H9 (cell line): Measurements from ENCODE around the gene SDHB. TPM values are rescaled to one million over a fixed set of nuclear protein-coding genes. Genes with fewer than 3 reads are reported as not detected.

Experiments used
- DNase-seq: peaks from one replicate; pipeline ENCODE4 v3.0.0-alpha.2; 2017
- H2AFZ ChIP-seq: one replicate; pipeline ENCODE4 v1.6.1; 2013; ENCODE audit warnings: mild to moderate bottlenecking, low read length, control low read depth, moderate library complexity
- H2AK5ac ChIP-seq: 2 replicates; pipeline ENCODE4 v1.6.1; 2013; ENCODE audit warnings: low read length, control low read depth, mixed read lengths; ENCODE audit not compliant: insufficient read length
- H2BK120ac ChIP-seq: one replicate; pipeline ENCODE4 v1.6.1; 2013; ENCODE audit warnings: low read depth, mild to moderate bottlenecking, low read length, control low read depth, inconsistent platforms; ENCODE audit not compliant: poor library complexity, severe bottlenecking
- H2BK12ac ChIP-seq: 2 replicates; pipeline ENCODE4 v1.6.1; 2013; ENCODE audit warnings: low read length, control low read depth, mixed read lengths, low read depth; ENCODE audit not compliant: insufficient read length
- H2BK15ac ChIP-seq: 2 replicates; pipeline ENCODE4 v1.6.1; 2013; ENCODE audit warnings: low read depth, low read length, control low read depth
- H2BK20ac ChIP-seq: one replicate; pipeline ENCODE4 v1.6.1; 2013; ENCODE audit warnings: low read depth, mild to moderate bottlenecking, low read length, control low read depth, inconsistent platforms; ENCODE audit not compliant: poor library complexity, severe bottlenecking
- H2BK5ac ChIP-seq: 2 replicates; pipeline ENCODE4 v1.6.1; 2013; ENCODE audit warnings: low read length, control low read depth, mixed read lengths; ENCODE audit not compliant: insufficient read length
- H3K14ac ChIP-seq: 2 replicates; pipeline ENCODE4 v1.6.1; 2013; ENCODE audit warnings: low read length, control low read depth; ENCODE audit not compliant: insufficient read depth
- H3K18ac ChIP-seq: 2 replicates; pipeline ENCODE4 v1.6.1; 2013; ENCODE audit warnings: low read depth, mild to moderate bottlenecking, mixed read lengths, low read length, control low read depth; ENCODE audit not compliant: insufficient read length
- H3K23ac ChIP-seq: 2 replicates; pipeline ENCODE4 v1.6.1; 2013; ENCODE audit warnings: low read length, control low read depth, mixed read lengths, low read depth; ENCODE audit not compliant: insufficient read length
- H3K23me2 ChIP-seq: 2 replicates; pipeline ENCODE4 v1.6.1; 2013; ENCODE audit warnings: low read depth, mild to moderate bottlenecking, mixed read lengths, low read length, control low read depth; ENCODE audit not compliant: insufficient read length, poor library complexity, severe bottlenecking
- H3K27ac ChIP-seq: 2 replicates; pipeline ENCODE4 v1.5.1; 2013; ENCODE audit warnings: low read length, control low read depth, mixed read lengths, low read depth; ENCODE audit not compliant: insufficient read length
- H3K27me3 ChIP-seq: 2 replicates; pipeline ENCODE4 v1.6.1; 2013; ENCODE audit warnings: low read length, control low read depth, inconsistent platforms; ENCODE audit not compliant: insufficient read depth
- H3K4ac ChIP-seq: 2 replicates; pipeline ENCODE4 v1.6.1; 2013; ENCODE audit warnings: low read depth, mild to moderate bottlenecking, control low read depth, inconsistent platforms, low read length, moderate library complexity
- H3K4me1 ChIP-seq: 2 replicates; pipeline ENCODE4 v1.6.1; 2013; ENCODE audit warnings: low read length, control low read depth, inconsistent platforms; ENCODE audit not compliant: insufficient read depth
- H3K4me2 ChIP-seq: 2 replicates; pipeline ENCODE4 v1.6.1; 2013; ENCODE audit warnings: low read length, control low read depth, mixed read lengths; ENCODE audit not compliant: insufficient read length, insufficient read depth
- H3K56ac ChIP-seq: 2 replicates; pipeline ENCODE4 v1.6.1; 2013; ENCODE audit warnings: low read depth, mild to moderate bottlenecking, mixed read lengths, low read length, control low read depth; ENCODE audit not compliant: insufficient read length
- H3K79me1 ChIP-seq: 2 replicates; pipeline ENCODE4 v1.6.1; 2013; ENCODE audit warnings: low read depth, mild to moderate bottlenecking, moderate library complexity, low read length, control low read depth, inconsistent platforms; ENCODE audit not compliant: insufficient read depth, poor library complexity, severe bottlenecking
- H3K79me2 ChIP-seq: 2 replicates; pipeline ENCODE4 v1.6.1; 2013; ENCODE audit warnings: low read length, control low read depth, inconsistent platforms; ENCODE audit not compliant: insufficient read depth
- H3K9ac ChIP-seq: 2 replicates; pipeline ENCODE4 v1.6.1; 2013; ENCODE audit warnings: low read length, control low read depth, mixed read lengths; ENCODE audit not compliant: insufficient read length; ENCODE audit errors: extremely low read depth
- H3K9me3 ChIP-seq: one replicate; pipeline ENCODE4 v1.6.1; 2013; ENCODE audit warnings: low read depth, low read length, inconsistent platforms; ENCODE audit not compliant: control insufficient read depth
- H3T11ph ChIP-seq: one replicate; pipeline ENCODE4 v1.6.1; 2013; ENCODE audit warnings: mild to moderate bottlenecking, low read length, control low read depth, inconsistent platforms
- H4K20me1 ChIP-seq: one replicate; pipeline ENCODE4 v1.6.1; 2013; ENCODE audit not compliant: control insufficient read depth, insufficient read length, insufficient read depth
- H4K5ac ChIP-seq: 2 replicates; pipeline ENCODE4 v1.6.1; 2013; ENCODE audit warnings: low read depth, mild to moderate bottlenecking, mixed read lengths, low read length, control low read depth; ENCODE audit not compliant: insufficient read length
- H4K8ac ChIP-seq: replicated peaks from 2 replicates; pipeline ENCODE4 v1.6.1; 2013; ENCODE audit warnings: low read length, control low read depth, mixed read lengths, low read depth; ENCODE audit not compliant: insufficient read length
- H4K91ac ChIP-seq: 2 replicates; pipeline ENCODE4 v1.6.1; 2013; ENCODE audit warnings: low read depth, mild to moderate bottlenecking, moderate library complexity, mixed read lengths, low read length, control low read depth; ENCODE audit not compliant: insufficient read length
- H3K27ac Mint-ChIP-seq, 3 experiments: 2 replicates in 2 of 3; 3 replicates in 1 of 3; pipeline ENCODE4 v1.8.0; 2020 to 2021; ENCODE audit warnings: mixed read lengths in 3 of 3, mild to moderate bottlenecking in 1 of 3, moderate library complexity in 1 of 3
- H3K27me3 Mint-ChIP-seq: 2 replicates; pipeline ENCODE4 v1.8.0; 2021; ENCODE audit warnings: low read depth, mild to moderate bottlenecking, moderate library complexity, mixed read lengths
- H3K36me3 Mint-ChIP-seq, 3 experiments: 2 replicates in 2 of 3; 3 replicates in 1 of 3; pipeline ENCODE4 v1.8.0; 2020 to 2021; ENCODE audit warnings: low read depth in 3 of 3, mixed read lengths in 3 of 3; ENCODE audit not compliant: insufficient read depth in 1 of 3
- H3K4me1 Mint-ChIP-seq, 2 experiments: 2 replicates each; pipeline ENCODE4 v1.8.0; 2020; ENCODE audit warnings: mixed read lengths in 2 of 2
- H3K4me3 Mint-ChIP-seq, 2 experiments: 2 replicates in 1 of 2; 3 replicates in 1 of 2; pipeline ENCODE4 v1.8.0; 2020 to 2021; ENCODE audit warnings: mild to moderate bottlenecking in 2 of 2, mixed read lengths in 2 of 2, moderate library complexity in 1 of 2
- H3K9me3 Mint-ChIP-seq, 2 experiments: 2 replicates in 1 of 2; 3 replicates in 1 of 2; pipeline ENCODE4 v1.8.0; 2020; ENCODE audit warnings: mild to moderate bottlenecking in 2 of 2, mixed read lengths in 2 of 2, moderate library complexity in 1 of 2
- WGBS: extraction: QIAGEN DNeasy Blood & Tissue Kit; methylation state at CpG from one replicate; pipeline ENCODE4 v1.1.7; 2013; ENCODE audit warnings: missing lambda C conversion rate, low lambda C conversion rate, mixed read lengths; ENCODE audit not compliant: insufficient read length; ENCODE audit errors: extremely low coverage; 5-methylcytosine and 5-hydroxymethylcytosine counted together
- total RNA-seq: library from RNA; stranded (reverse); gene quantifications from 2 replicates; pipeline ENCODE4 v1.2.1, GENCODE V29; 2021
- TF ChIP-seq, protein P1 (sequence below): fragments of 200-600 bp; sonication (generic); conservative IDR thresholded peaks from 3 replicates; pipeline ENCODE4 v1.8.0; 2021; ENCODE audit warnings: antibody characterized with exemption, mild to moderate bottlenecking

SDHB gene
- total RNA-seq, 1 experiment from 2014 or later, result 77.5 TPM

DNA sequence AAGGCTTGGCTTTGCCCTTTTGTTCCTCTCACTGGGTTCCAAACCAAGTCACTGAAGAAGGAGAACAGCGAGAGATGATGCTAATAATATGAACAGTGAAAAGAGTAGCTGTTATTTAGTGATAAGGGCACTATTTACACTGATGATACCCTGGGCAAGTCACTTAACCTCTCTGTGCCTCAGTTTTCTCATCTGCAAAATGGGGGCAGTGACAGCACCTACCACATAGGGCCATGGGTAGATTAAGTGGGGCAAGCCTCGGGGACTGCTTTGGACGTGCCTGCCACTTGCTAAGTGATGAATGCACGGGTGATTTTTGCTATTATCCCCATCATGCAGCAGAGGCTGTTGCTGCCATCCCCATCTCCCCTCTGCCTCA, 51.3 kb downstream of the SDHB start:
- H2BK15ac ChIP-seq, result no peak overlapping the region
- H3K27me3 Mint-ChIP-seq, result no peaks in the 10 kb centered on the region
- TF ChIP-seq, protein P1, sequence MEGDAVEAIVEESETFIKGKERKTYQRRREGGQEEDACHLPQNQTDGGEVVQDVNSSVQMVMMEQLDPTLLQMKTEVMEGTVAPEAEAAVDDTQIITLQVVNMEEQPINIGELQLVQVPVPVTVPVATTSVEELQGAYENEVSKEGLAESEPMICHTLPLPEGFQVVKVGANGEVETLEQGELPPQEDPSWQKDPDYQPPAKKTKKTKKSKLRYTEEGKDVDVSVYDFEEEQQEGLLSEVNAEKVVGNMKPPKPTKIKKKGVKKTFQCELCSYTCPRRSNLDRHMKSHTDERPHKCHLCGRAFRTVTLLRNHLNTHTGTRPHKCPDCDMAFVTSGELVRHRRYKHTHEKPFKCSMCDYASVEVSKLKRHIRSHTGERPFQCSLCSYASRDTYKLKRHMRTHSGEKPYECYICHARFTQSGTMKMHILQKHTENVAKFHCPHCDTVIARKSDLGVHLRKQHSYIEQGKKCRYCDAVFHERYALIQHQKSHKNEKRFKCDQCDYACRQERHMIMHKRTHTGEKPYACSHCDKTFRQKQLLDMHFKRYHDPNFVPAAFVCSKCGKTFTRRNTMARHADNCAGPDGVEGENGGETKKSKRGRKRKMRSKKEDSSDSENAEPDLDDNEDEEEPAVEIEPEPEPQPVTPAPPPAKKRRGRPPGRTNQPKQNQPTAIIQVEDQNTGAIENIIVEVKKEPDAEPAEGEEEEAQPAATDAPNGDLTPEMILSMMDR, result no peak
- H4K8ac ChIP-seq, result no peak overlapping the region
- no peak overlapping the region for H4K5ac ChIP-seq
- H3K27me3 ChIP-seq, result no peaks in the 10 kb centered on the region
- no peak overlapping the region for H3K56ac ChIP-seq
- H2BK5ac ChIP-seq, result no peak overlapping the region
- H3K9me3 Mint-ChIP-seq, result no peaks in the 10 kb centered on the region
- no peak overlapping the region for H3K4me2 ChIP-seq
- no peak overlapping the region for H3K9ac ChIP-seq
- H2BK120ac ChIP-seq, result no peak overlapping the region
- H3K18ac ChIP-seq, result no peak overlapping the region
- no peak overlapping the region for H2AFZ ChIP-seq
- H3K27ac Mint-ChIP-seq, result no peak overlapping the region; a peak in 1 of 7 replicates
- H3K9me3 ChIP-seq, result no peaks in the 10 kb centered on the region
- H3K14ac ChIP-seq, result no peak overlapping the region
- peaks cover 12 to 56% (median 41%) of the 10 kb centered on the region in 3 experiments for H3K36me3 Mint-ChIP-seq
- H3K4me1 ChIP-seq, result no peaks in the 10 kb centered on the region
- H3K23me2 ChIP-seq, result no peaks in the 10 kb centered on the region
- DNase-seq, result no peak
- H3K4me3 Mint-ChIP-seq, result no peak overlapping the region
- no peak overlapping the region for H3K27ac ChIP-seq
- peaks cover 6 to 9% of the 10 kb centered on the region in 2 experiments for H3K4me1 Mint-ChIP-seq
- H3K79me1 ChIP-seq, result no peaks in the 10 kb centered on the region
- H3T11ph ChIP-seq, result no peak overlapping the region
- no peaks in the 10 kb centered on the region for H4K20me1 ChIP-seq
- WGBS, result no CpG with 5 or more reads among the region's 4 CpGs
- H2BK20ac ChIP-seq, result no peak overlapping the region
- no peak overlapping the region for H2AK5ac ChIP-seq
- no peak overlapping the region for H3K4ac ChIP-seq
- no peak overlapping the region for H3K23ac ChIP-seq
- H4K91ac ChIP-seq, result no peak overlapping the region
- no peaks in the 10 kb centered on the region for H3K79me2 ChIP-seq
- H2BK12ac ChIP-seq, result no peak overlapping the region
